ENCODE data around the gene TATDN3.
"Not testable (repeated sequence)": the region's sequence is repeated elsewhere in the genome, so short reads cannot be mapped to it uniquely, and the experiment has no call there.

DNA sequence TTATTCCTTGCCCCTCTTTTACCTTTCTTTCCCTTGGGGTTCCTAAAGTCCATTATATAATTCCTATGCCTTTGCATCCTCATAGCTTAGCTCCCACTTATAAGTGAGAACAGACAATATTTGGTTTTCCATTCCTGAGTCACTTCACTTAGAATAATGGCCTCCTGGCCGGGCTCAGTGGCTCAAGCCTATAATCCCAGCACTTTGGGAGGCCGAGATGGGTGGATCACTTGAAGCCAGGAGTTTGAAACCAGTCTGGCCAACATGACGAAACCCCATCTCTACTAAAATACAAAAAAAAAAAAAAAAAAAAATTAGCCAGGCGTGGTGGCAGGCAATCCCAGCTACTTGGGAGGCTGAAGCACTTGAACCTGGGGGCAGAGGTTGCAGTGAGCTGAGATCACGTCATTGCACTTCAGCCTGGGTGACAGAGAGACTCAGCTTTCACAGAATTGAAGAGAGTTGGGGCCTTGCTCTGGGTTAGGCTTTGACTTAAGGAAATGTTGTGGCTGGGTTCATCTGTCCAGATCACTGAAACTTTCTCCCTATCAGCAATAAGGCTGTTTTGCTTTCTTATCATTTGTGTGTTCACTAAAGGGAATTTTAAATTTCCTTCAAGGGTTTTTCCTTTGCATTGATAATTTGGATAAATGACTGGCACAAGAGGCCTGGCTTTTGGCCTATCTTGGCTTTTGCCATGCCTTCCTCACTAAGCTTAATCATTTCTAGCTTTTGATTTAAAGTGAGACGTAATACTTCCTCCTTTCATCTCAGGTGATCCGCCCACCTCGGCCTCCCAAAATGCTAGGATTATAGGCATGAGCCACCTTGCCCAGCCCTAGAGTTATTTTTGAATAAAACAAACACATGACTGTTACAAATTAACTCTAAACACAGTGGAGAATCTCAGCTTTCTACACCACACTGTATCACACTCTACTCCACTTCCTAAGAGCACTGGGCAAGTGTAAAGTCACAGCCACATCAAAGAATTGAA lies 41.8 kb downstream of the TATDN3 start:
- TF ChIP-seq CTCF (tag by site-specific recombination; IDR thresholded peaks at IDR 0.05); ZNF513 (tag by site-specific recombination; IDR thresholded peaks at IDR 0.05); KLF9 (tag by site-specific recombination; IDR thresholded peaks at IDR 0.05; ENCODE audit: low read depth); ZFP3 (tag by site-specific recombination; IDR thresholded peaks at IDR 0.05; ENCODE audit: low read depth); ZNF580 (tag by site-specific recombination; IDR thresholded peaks at IDR 0.05); ZNF548 (tag by site-specific recombination; IDR thresholded peaks at IDR 0.05); ZNF768 (tag by site-specific recombination; IDR thresholded peaks at IDR 0.05); PATZ1 (tag by site-specific recombination; IDR thresholded peaks at IDR 0.05); ZBTB26 (tag by site-specific recombination; optimal IDR thresholded peaks at IDR 0.05); ZNF624 (tag by site-specific recombination; IDR thresholded peaks at IDR 0.05); ZNF274 (IDR thresholded peaks at IDR 0.05; ENCODE audit: low read length); ZNF274 (tag by site-specific recombination; IDR thresholded peaks at IDR 0.05; ENCODE audit: borderline replicate concordance): not testable (repeated sequence)
- TF ChIP-seq, protein P1, sequence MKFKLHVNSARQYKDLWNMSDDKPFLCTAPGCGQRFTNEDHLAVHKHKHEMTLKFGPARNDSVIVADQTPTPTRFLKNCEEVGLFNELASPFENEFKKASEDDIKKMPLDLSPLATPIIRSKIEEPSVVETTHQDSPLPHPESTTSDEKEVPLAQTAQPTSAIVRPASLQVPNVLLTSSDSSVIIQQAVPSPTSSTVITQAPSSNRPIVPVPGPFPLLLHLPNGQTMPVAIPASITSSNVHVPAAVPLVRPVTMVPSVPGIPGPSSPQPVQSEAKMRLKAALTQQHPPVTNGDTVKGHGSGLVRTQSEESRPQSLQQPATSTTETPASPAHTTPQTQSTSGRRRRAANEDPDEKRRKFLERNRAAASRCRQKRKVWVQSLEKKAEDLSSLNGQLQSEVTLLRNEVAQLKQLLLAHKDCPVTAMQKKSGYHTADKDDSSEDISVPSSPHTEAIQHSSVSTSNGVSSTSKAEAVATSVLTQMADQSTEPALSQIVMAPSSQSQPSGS (tag by site-specific recombination; IDR thresholded peaks at IDR 0.05; ENCODE audit: low read depth), result not testable (repeated sequence)
- TF ChIP-seq, protein P2, sequence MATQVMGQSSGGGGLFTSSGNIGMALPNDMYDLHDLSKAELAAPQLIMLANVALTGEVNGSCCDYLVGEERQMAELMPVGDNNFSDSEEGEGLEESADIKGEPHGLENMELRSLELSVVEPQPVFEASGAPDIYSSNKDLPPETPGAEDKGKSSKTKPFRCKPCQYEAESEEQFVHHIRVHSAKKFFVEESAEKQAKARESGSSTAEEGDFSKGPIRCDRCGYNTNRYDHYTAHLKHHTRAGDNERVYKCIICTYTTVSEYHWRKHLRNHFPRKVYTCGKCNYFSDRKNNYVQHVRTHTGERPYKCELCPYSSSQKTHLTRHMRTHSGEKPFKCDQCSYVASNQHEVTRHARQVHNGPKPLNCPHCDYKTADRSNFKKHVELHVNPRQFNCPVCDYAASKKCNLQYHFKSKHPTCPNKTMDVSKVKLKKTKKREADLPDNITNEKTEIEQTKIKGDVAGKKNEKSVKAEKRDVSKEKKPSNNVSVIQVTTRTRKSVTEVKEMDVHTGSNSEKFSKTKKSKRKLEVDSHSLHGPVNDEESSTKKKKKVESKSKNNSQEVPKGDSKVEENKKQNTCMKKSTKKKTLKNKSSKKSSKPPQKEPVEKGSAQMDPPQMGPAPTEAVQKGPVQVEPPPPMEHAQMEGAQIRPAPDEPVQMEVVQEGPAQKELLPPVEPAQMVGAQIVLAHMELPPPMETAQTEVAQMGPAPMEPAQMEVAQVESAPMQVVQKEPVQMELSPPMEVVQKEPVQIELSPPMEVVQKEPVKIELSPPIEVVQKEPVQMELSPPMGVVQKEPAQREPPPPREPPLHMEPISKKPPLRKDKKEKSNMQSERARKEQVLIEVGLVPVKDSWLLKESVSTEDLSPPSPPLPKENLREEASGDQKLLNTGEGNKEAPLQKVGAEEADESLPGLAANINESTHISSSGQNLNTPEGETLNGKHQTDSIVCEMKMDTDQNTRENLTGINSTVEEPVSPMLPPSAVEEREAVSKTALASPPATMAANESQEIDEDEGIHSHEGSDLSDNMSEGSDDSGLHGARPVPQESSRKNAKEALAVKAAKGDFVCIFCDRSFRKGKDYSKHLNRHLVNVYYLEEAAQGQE (tag by site-specific recombination; IDR thresholded peaks at IDR 0.05), result not testable (repeated sequence)

All from HEK293 (cell line).